Heart right ventricle (tissue), 16 donors: ENCODE data around the gene BHLHA15. TPM values are rescaled to one million over a fixed set of nuclear protein-coding genes. Genes with fewer than 3 reads are reported as not detected.

ENCODE experiments used
- ATAC-seq, 8 donors: fragments of 200-7000 bp; cut with Tn5 transposase; one replicate each; pipeline ENCODE4 v1.9.1; 2020; ENCODE audit warnings: mild to moderate bottlenecking in 8 of 8, moderate library complexity in 8 of 8, moderate number of reproducible peaks in 1 of 8
- DNase-seq, 2 donors: peaks; one replicate each; pipeline ENCODE4 v3.0.0-alpha.2; 2020
- H3K27ac ChIP-seq, 10 donors: fragments of 200-600 bp; sonication (generic) in 2 of 10; one replicate each; pipeline versions ENCODE4 v1.5.0 to v1.8.0; 2020 to 2022; ENCODE audit warnings: mild to moderate bottlenecking in 3 of 10
- H3K27me3 ChIP-seq, 7 donors: fragments of 200-600 bp; one replicate each; pipeline ENCODE4 v1.8.0; 2021 to 2022; ENCODE audit warnings: mild to moderate bottlenecking in 2 of 7
- H3K36me3 ChIP-seq, 9 donors: fragments of 200-600 bp; sonication (generic) in 1 of 9; one replicate each; pipeline versions ENCODE4 v1.5.0 to v1.8.0; 2020 to 2022; ENCODE audit warnings: mild to moderate bottlenecking in 2 of 9
- H3K4me1 ChIP-seq, 9 donors: fragments of 200-600 bp; sonication (generic) in 1 of 9; one replicate each; pipeline versions ENCODE4 v1.5.0 to v1.8.0; 2020 to 2022; ENCODE audit warnings: mild to moderate bottlenecking in 4 of 9
- H3K4me3 ChIP-seq, 10 donors: fragments of 200-600 bp; sonication (generic) in 2 of 10; one replicate each; pipeline versions ENCODE4 v1.5.0 to v1.8.0; 2020 to 2022; ENCODE audit warnings: mild to moderate bottlenecking in 7 of 10, moderate library complexity in 2 of 10
- H3K9me3 ChIP-seq, 11 donors: fragments of 200-600 bp in 10 of 11; sonication (generic) in 2 of 11; one replicate each; pipeline versions ENCODE4 v1.5.0 to v1.8.0; 2013 to 2022; ENCODE audit warnings: mild to moderate bottlenecking in 2 of 11, control low read depth in 1 of 11, moderate library complexity in 1 of 11
- CTCF ChIP-seq, 9 donors: fragments of 200-600 bp; sonication (generic) in 2 of 9; IDR thresholded peaks; one replicate each; pipeline versions ENCODE4 v1.5.0 to v1.8.0; 2021 to 2022; ENCODE audit warnings: antibody characterized with exemption in 9 of 9, mild to moderate bottlenecking in 5 of 9, moderate library complexity in 1 of 9
- WGBS, 2 donors: extraction: QIAGEN DNeasy Blood & Tissue Kit; methylation state at CpG; one replicate each; pipeline ENCODE4 v1.1.7; 2013; ENCODE audit warnings: inconsistent platforms in 1 of 2; 5-methylcytosine and 5-hydroxymethylcytosine counted together
- intact Hi-C, 10 donors: fragments of 100-400 bp; cut with DNase I; formaldehyde crosslinking; loops; one replicate each; pipeline versions ENCODE4 v1.11.1 to v1.14.2; 2022
- polyA plus RNA-seq, 2 donors: library from polyadenylated mRNA; stranded (reverse); fragments of 200-250 nt; gene quantifications; one replicate each; pipeline ENCODE4 v1.2.3, GENCODE V29; 2013
- total RNA-seq, 10 donors: library from RNA; stranded (reverse); fragmentation: NEBNext Ultra II Directional in 3 of 10; extraction: Animal tissue kit (Norgen Biotek cat#: 25700) in 3 of 10; gene quantifications; one replicate each; pipeline versions ENCODE4 v1.2.1 to v1.2.4, GENCODE V29; 2021 to 2023
- donor health status: Arrhythmogenic right ventricular cardiomyopathy.
- donor health status: ischemic (EF 13 %, LVEDD 7.1; RV severe dilation, severe dysfunction).
- donor health status: healthy with polysubstance abuse.
- donor health status: DM: no; HTN: yes; CAD: no.
- donor health status: DM: no; HTN: no; CAD: no.
- donor health status: ischemic (EF 25% LVEDD 6.9; RV normal size, moderate dysfunction).
- donor health status: ischemic (EF 25% LVEDD 5.7; RV mildly dilated, moderate dysfunction).
- donor health status: healthy.
- donor health status: DM: yes; HTN: yes; CAD: no.
- donor health status: Ischemic cardiomyopathy.
- donor health status: ischemic (EF 35%, LVEDD 5.7; RV mildly dilated, moderate dysfunction).
- donor health status: nonischemic (EF 11% LVEDD 7.7; RV severe dilation, severe dysfunction).
- donor health status: DM: yes; HTN: yes; CAD: no.
- donor health status: PGD.
- donor health status: ischemic (EF 29% LVEDD 5.4; RV normal size, mild dysfunction).
- donor health status: nonischemic (EF 23%, LVEDD 6.1; RV moderate dilation, normal function).

Gene BHLHA15
- total and polyA plus RNA-seq, 12 donors: 0.06 TPM; not detected in 11

GRCh38 chr7:98256431-98256830 lies 45.2 kb downstream of the BHLHA15 start:
- Histone ChIP-seq H3K36me3 (peaks cover 0 to 41% (median 5%) of the 10 kb centered on the region in 9 donors), H3K9me3 (no peaks in the 10 kb centered on the region), H3K4me3 (no peak overlapping the region), H3K27ac (no peak overlapping the region), H3K4me1 (peaks cover 0 to 27% (median 13%) of the 10 kb centered on the region in 9 donors), H3K27me3 (no peaks in the 10 kb centered on the region)
- ATAC-seq (no peak), DNase-seq (no peak)
- intact Hi-C loops: no loop called here
- TF ChIP-seq CTCF (IDR thresholded peaks at IDR 0.05): no peak
- WGBS, 2 donors: 95% methylated on average over 7 of the region's 7 CpGs

- H3K36me3 ChIP-seq: peaks cover 0 to 47% (median 5%) of the 10 kb centered on the region in 9 donors
- no peak overlapping the region for H3K4me3 ChIP-seq
- no peak for DNase-seq
- intact Hi-C loops: no loop called here
- H3K27ac ChIP-seq: no peak overlapping the region
- WGBS, 2 donors: 95 to 97% methylated on average over 6 of the region's 6 CpGs
- no peak for ATAC-seq
- H3K4me1 ChIP-seq: peaks cover 0 to 22% (median 7%) of the 10 kb centered on the region in 9 donors
- no peak for TF ChIP-seq CTCF (IDR thresholded peaks at IDR 0.05)
- no peaks in the 10 kb centered on the region for H3K27me3 ChIP-seq
- H3K9me3 ChIP-seq: no peaks in the 10 kb centered on the region
Measured at GRCh38 chr7:98257701-98258100, 46.5 kb downstream of the BHLHA15 start.

Other genes with a start within 250 kb of the BHLHA15 start
- not detected for gene OCM2, start 221.2 kb upstream of the BHLHA15 start, total RNA-seq
- not detected for gene OCM2, start 221.2 kb upstream of the BHLHA15 start, polyA plus RNA-seq
- gene LMTK2, start 104.6 kb upstream of the BHLHA15 start, total RNA-seq: 10 to 100 TPM; 15.9 to 50.2 (median 33.6) TPM
- 1 to 10 TPM; 2.9 to 5.0 TPM for gene LMTK2, start 104.6 kb upstream of the BHLHA15 start, polyA plus RNA-seq
- 10 to 100 TPM; 12.8 to 23.8 (median 15.4) TPM for gene TECPR1, start 40.8 kb downstream of the BHLHA15 start, total RNA-seq
- 10 to 100 TPM; 13.6 to 15.9 TPM for gene TECPR1, start 40.8 kb downstream of the BHLHA15 start, polyA plus RNA-seq
- 100 to 1,000 TPM; 174 to 267 (median 218) TPM for gene BRI3, start 70.2 kb downstream of the BHLHA15 start, total RNA-seq
- 100 to 1,000 TPM; 135 to 206 TPM for gene BRI3, start 70.2 kb downstream of the BHLHA15 start, polyA plus RNA-seq
- gene BAIAP2L1, start 189.7 kb downstream of the BHLHA15 start, total RNA-seq: 1 to 10 TPM in 6 of 10 donors, under 1 TPM in 4; 0.53 to 5.2 (median 1.4) TPM
- gene BAIAP2L1, start 189.7 kb downstream of the BHLHA15 start, polyA plus RNA-seq: 1 to 10 TPM; 2.2 to 5.8 TPM